Anterior cingulate cortex (tissue), 58 donors: Measurements from ENCODE around the gene DOCK4.
A peak's percentile ranks its signal among the peaks of the same experiment; 100 is the strongest.

Experiments
- DNase-seq, 58 donors: peaks; one replicate each; lab custom pipeline; 2025; lab: John Stamatoyannopoulos, UW

Gene DOCK4

GRCh38 chr7:112224186-112224585 lies 18.0 kb upstream of the DOCK4 start:
- DNase-seq = no peak

GRCh38 chr7:112223310-112223709 lies 17.1 kb upstream of the DOCK4 start:
- no peak for DNase-seq

DNA sequence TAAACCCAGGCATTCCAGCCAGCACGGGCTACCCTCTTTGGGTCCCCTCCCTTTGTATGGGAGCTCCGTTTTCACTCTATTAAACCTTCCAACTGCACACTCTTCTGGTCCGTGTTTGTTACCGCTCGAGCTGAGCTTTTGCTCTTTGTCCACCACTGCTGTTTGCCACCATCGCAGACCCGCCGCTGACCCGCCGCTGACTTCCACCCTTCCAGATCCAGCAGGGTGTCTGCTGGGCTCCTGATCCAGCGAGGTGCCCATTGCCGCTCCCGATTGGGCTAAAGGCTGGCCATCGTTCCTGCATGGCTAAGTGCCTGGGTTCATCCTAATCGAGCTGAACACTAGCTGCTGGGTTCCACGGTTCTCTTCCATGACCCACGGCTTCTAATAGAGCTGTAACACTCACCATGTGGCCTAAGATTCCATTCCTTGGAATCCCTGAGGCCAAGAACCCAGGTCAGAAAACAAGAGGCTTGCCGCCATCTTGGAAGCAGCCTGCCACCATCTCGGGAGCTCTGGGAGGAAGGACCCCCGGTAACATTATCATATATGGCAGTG lies 14.8 kb upstream of the DOCK4 start:
- DNase-seq = no peak

- no peak for DNase-seq
Measured at GRCh38 chr7:112215787-112216186, 9.6 kb upstream of the DOCK4 start.

- no peak for DNase-seq
Measured at GRCh38 chr7:112214883-112215282, 8.7 kb upstream of the DOCK4 start.

- no peak for DNase-seq
Measured at GRCh38 chr7:112214268-112214667, 8.1 kb upstream of the DOCK4 start.

DNA sequence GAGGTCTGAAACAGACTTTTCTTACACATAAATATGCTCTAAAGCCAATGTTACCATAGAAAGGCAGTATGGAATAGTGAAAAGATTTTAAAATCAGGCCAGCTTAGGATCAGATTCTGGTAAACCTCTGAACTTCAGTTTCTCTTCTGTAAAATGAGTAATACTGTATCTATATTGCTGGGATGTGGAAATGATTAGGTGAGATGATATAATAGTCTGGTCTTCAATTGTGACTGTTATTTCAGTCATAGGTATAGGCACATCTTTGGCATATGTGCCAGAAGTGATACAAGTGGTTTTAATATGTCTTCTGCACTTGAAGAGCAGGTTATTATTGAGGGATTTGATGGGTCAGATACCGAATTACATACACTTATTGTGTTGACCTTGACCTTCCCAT lies 7.5 kb upstream of the DOCK4 start:
- no peak for DNase-seq

DNA sequence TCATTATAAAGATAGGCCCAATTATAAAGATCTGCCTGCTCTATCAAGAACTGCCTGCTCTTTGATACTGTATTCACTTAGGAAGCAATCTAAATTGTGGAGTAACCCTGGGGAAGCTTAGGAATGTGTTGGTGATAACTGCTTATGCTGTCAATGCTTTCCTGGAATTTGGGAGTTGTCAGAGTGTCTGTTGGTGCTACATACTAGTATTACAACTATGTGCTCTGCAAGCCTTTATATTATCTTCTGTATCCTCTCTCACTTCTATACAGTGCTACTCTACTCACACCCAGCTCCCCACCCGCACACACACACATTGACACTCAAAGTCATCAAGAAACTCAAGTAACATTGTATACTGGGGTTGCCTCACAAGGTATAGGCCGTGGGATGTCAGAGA lies 6.4 kb upstream of the DOCK4 start:
- no peak for DNase-seq

GRCh38 chr7:112211348-112211907 lies 5.2 kb upstream of the DOCK4 start:
- DNase-seq = no peak

DNA sequence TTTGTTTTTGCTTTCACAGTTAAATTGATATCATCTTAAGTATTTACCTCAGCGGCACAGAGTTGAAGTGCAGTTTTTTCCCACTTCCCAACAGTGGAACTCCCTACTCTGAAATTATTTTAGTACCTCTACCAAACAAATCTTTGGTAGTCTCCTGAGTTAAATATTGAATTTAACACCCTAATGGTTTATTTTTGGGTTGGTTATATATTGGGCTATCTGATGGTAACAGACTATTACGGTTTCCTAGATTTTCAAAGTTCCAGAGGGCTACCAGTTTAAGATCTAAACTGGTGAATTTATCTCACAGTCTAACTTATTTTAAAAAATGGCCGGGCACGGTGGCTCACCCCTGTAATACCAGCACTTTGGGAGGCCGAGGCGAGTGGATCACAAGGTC lies 1.6 kb upstream of the DOCK4 start:
- DNase-seq = no peak

DNA sequence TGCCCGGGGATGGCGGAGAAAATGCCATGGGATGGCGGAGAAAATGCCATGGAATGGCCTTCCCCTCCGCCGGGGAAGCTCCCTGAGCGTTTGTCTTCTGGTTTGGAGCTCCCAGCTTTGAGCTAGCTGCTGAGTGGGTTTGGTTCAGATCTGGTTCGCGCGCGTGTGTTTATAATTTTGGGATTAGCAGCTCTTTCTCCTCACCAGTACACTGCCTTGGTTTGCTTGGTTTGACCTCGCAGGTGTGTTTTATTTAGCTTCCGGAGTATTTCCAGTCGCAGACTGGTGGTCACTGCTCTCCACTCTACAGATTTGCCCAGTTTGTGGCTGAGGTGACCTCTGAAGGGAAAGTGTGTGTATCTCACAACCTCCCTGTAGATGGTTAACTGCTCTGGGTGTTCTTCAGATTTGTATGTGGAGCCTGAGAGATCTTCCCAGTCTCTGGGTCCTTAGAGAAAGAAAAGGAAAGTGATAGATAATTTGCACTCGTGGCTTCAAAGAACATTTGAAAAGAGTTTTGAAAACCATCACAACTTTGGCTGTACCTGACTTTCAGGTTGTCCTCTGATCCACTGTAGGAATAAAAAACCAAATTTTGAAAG lies 893 bp upstream of the DOCK4 start:
- peak in 4 of 58 donors; percentile 48 to 67 (median 60) for DNase-seq

GRCh38 chr7:112205343-112206237 lies 609 bp downstream of the DOCK4 start:
- DNase-seq = peak in 45 of 58 donors; percentile 41 to 83 (median 62)

- DNase-seq = peak in 4 of 58 donors; percentile 35 to 70 (median 52)
Measured at GRCh38 chr7:112204499-112205342, 1.5 kb downstream of the DOCK4 start.

- DNase-seq = no peak
Measured at GRCh38 chr7:112203365-112203739, 2.8 kb downstream of the DOCK4 start.

DNA sequence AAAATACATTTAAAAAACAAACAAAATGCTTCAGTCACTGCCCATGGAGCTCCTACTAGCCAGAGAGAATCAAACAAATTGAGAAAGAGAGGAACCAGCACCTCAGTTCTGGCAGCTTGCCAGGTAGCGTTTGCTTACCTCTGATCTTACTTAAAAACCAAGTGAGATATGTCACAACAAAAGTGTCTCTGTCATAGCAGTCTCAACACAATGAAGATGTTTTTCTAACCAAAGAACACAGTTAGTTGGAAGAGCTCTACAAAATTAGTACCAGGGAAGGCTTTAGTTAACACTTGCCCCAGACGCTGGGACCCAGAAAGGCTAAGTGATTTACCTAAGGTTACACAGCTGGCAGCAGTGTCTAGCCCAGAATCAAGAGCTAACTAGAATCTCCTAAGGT lies 3.4 kb downstream of the DOCK4 start:
- peak in 3 of 58 donors; percentile 16 to 63 (median 19) for DNase-seq

DNA sequence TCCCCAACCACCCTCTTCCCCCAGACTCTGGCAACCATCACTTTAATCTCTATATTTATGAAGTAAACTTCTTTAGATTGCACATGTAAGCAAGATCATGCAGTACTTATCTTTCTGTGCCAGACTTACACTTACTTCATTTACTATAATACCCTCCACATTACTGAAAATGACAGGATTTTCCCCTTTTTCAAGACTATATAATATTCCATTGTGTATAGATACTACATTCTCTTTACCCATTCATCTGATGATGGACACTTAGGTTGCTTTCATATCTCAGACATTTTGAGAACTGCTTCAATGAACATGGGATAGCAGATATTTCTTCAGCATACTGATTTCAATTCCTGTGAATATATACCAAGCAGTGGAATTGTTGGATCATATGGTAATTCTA lies 4.4 kb downstream of the DOCK4 start:
- DNase-seq = no peak

- DNase-seq = no peak
Measured at GRCh38 chr7:112201411-112201810, 4.8 kb downstream of the DOCK4 start.

- DNase-seq = no peak
Measured at GRCh38 chr7:112199672-112200071, 6.5 kb downstream of the DOCK4 start.

DNA sequence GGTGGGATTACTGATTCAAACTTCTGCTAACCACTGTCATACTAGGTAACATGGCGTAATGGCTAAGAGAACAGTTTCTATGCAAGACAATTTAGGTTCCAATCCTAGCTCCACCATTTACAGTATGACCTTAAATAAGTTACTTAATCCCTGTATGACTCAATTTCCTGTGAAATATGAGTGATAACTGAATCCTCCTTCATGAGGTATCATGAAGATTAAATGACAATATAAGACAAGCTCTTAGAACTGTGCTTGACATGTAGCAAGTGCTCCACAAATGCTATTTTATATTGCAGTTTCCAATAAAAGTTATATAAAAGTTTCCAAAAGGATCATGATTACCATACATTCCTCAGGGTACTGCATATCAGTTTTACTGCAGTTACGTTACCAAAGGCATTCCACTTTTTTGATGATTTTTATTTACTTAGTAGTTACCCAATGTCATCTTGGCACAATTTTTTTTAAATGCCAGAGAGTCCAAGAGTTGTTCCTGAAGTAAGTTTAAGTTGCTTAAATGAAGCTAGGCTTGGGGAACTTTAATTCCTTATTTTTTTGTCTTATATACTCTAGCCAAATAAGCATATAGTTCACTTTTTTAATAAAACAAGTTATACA lies 7.1 kb downstream of the DOCK4 start:
- DNase-seq = no peak

GRCh38 chr7:112197322-112197721 lies 8.9 kb downstream of the DOCK4 start:
- DNase-seq = no peak
